ENCODE results near the gene SOX11.

Gene SOX11

DNA sequence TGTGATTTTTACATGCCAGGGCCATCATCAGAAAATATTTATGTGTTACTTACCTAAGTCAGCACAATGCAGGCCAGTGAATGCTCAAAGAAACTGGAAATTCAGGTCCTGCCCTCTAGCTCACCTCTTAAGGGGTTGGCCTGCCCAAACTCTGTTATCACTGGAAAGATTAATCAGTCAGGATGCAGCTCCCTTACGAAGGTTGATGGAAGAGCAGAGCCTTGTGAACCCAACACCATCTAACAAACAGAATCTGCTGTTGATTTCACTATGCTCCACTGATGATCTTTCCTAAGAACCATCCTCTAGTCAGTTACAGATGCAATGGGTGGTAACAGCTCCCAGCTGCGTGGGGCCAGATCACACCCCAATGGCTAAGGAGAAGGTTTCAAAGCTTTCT lies 38.2 kb downstream of the SOX11 start:
- Histone ChIP-seq H3K4me3 (ENCODE audit: low read depth in 1 of 5, low read length in 5 of 5) (no peak overlapping the region), H3K27me3 (ENCODE audit: control insufficient read depth in 5 of 5, insufficient read depth in 4 of 5, low read length in 5 of 5) (peaks cover 0 to 3% (median 2%) of the 10 kb centered on the region in 5 donors), H3K4me1 (ENCODE audit: control insufficient read depth in 5 of 5, insufficient read depth in 5 of 5, low read length in 5 of 5) (peaks cover 0 to 7% (median 4%) of the 10 kb centered on the region in 5 donors), H3K9me3 (ENCODE audit: control insufficient read depth in 5 of 5, low read length in 5 of 5) (peaks cover 0 to 3% (median 0%) of the 10 kb centered on the region in 5 donors), H3K9ac (ENCODE audit: low read length in 5 of 5) (no peak overlapping the region), H3K36me3 (ENCODE audit: control insufficient read depth in 5 of 5, insufficient read depth in 5 of 5, low read length in 5 of 5) (no peaks in the 10 kb centered on the region), H3K27ac (ENCODE audit: low read depth, low read length) (no peak overlapping the region)

DNA sequence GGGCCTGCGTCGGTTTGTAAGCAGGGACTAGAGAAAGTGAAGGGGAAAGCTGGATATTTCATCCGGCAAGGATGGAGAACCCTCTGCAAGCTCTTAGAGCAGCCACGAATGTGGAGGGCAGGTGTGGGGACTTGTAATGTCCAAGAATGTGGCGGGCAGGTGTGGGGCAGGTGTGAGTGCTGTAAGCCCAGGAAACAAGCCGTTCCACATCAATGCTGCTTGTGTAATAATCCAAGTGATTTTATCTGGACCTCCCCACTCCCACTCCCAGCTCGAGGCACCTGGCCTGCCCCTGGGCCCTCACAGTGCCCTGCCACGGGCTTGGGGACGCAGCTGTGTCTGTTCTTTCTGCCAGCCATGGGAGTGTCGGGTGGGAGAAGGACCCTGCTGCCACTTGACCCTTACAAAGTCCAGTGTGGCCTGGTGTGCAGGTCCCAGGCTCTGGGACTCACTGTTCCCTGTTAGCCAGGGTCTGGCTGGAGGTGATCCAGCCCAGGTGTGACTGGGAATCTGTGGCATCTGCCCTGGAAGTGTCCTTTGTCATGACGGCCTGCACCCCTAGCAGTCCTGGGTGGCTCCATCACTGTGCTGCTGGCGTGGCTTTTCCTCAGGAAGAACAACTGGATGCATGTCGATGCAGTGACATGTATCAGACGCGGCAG lies 42.8 kb downstream of the SOX11 start:
- peaks cover 0 to 3% (median 0%) of the 10 kb centered on the region in 5 donors for H3K27me3 ChIP-seq (ENCODE audit: control insufficient read depth in 5 of 5, insufficient read depth in 4 of 5, low read length in 5 of 5)
- H3K27ac ChIP-seq (ENCODE audit: low read depth, low read length), result no peak overlapping the region
- H3K9ac ChIP-seq (ENCODE audit: low read length in 5 of 5), result no peak overlapping the region
- H3K9me3 ChIP-seq (ENCODE audit: control insufficient read depth in 5 of 5, low read length in 5 of 5), result peaks cover 0 to 3% (median 0%) of the 10 kb centered on the region in 5 donors
- H3K4me3 ChIP-seq (ENCODE audit: low read depth in 1 of 5, low read length in 5 of 5), result no peak overlapping the region
- H3K36me3 ChIP-seq (ENCODE audit: control insufficient read depth in 5 of 5, insufficient read depth in 5 of 5, low read length in 5 of 5), result no peaks in the 10 kb centered on the region
- H3K4me1 ChIP-seq (ENCODE audit: control insufficient read depth in 5 of 5, insufficient read depth in 5 of 5, low read length in 5 of 5), result no peaks in the 10 kb centered on the region

DNA sequence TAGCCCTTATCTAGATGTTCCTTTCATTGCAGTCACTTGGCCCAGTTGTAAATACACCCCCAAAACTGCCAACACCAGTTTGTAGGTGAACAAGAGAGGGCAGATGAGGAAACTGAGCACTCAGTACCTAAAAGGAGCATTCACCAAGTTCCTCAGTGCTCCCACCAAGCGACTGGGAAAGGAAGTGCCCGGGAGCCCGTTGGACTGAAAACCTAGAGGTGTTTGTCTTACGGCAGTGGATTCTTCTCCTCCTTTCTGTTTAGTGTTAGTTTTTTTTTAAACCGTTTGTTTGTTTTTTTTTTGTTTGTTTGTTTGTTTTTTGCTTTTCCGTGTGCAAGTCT lies 43.3 kb downstream of the SOX11 start:
- Histone ChIP-seq H3K4me3 (ENCODE audit: low read depth in 1 of 5, low read length in 5 of 5) (no peak overlapping the region), H3K27ac (ENCODE audit: low read depth, low read length) (no peak overlapping the region), H3K9ac (ENCODE audit: low read length in 5 of 5) (no peak overlapping the region), H3K36me3 (ENCODE audit: control insufficient read depth in 5 of 5, insufficient read depth in 5 of 5, low read length in 5 of 5) (no peaks in the 10 kb centered on the region), H3K27me3 (ENCODE audit: control insufficient read depth in 5 of 5, insufficient read depth in 4 of 5, low read length in 5 of 5) (peaks cover 0 to 3% (median 0%) of the 10 kb centered on the region in 5 donors), H3K9me3 (ENCODE audit: control insufficient read depth in 5 of 5, low read length in 5 of 5) (peaks cover 0 to 3% (median 0%) of the 10 kb centered on the region in 5 donors), H3K4me1 (ENCODE audit: control insufficient read depth in 5 of 5, insufficient read depth in 5 of 5, low read length in 5 of 5) (no peaks in the 10 kb centered on the region)

DNA sequence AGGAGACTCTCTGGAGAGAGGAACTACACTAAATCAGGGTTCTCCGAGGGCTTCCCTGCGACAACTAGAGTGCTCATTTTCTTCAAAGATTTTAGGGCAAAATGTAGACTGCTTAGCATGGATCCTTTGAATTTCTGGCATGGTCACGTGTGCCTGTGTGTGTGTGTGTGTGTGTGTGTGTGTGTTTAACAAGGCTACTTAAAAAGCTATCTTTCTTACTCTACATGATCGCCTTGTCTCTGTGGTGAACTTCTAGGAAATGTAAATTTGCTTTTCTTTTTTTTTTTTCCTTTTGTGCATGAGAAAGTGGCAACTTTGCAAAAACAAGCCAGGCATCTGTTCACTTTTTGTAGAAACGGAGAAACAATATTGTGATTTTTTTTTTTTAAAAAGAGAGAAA lies 43.9 kb downstream of the SOX11 start:
- Histone ChIP-seq H3K27ac (ENCODE audit: low read depth, low read length) (no peak overlapping the region), H3K9me3 (ENCODE audit: control insufficient read depth in 5 of 5, low read length in 5 of 5) (peaks cover 0 to 3% (median 0%) of the 10 kb centered on the region in 5 donors), H3K27me3 (ENCODE audit: control insufficient read depth in 5 of 5, insufficient read depth in 4 of 5, low read length in 5 of 5) (peaks cover 0 to 3% (median 0%) of the 10 kb centered on the region in 5 donors), H3K36me3 (ENCODE audit: control insufficient read depth in 5 of 5, insufficient read depth in 5 of 5, low read length in 5 of 5) (no peaks in the 10 kb centered on the region), H3K9ac (ENCODE audit: low read length in 5 of 5) (no peak overlapping the region), H3K4me1 (ENCODE audit: control insufficient read depth in 5 of 5, insufficient read depth in 5 of 5, low read length in 5 of 5) (no peaks in the 10 kb centered on the region), H3K4me3 (ENCODE audit: low read depth in 1 of 5, low read length in 5 of 5) (no peak overlapping the region)

DNA sequence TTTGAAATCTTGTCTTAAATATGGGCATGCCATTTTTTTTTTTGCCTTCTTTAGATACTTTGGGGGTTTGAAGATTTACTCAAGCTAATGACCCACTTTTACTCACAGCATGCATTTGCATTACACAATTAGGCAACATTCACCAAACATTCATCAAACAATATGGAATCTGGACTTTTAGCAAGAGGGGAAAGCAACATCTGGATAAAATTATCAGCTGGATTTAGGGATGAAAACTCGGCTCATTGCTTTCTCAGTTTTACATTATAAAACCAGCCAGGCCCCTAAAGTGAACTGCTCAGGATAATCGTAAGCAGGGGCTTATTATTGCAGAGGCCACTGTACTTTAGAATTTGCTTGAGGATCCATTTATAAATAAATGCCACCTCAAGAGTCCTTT lies 44.7 kb downstream of the SOX11 start:
- Histone ChIP-seq H3K4me1 (ENCODE audit: control insufficient read depth in 5 of 5, insufficient read depth in 5 of 5, low read length in 5 of 5) (no peaks in the 10 kb centered on the region), H3K9ac (ENCODE audit: low read length in 5 of 5) (no peak overlapping the region), H3K4me3 (ENCODE audit: low read depth in 1 of 5, low read length in 5 of 5) (no peak overlapping the region), H3K27ac (ENCODE audit: low read depth, low read length) (no peak overlapping the region), H3K9me3 (ENCODE audit: control insufficient read depth in 5 of 5, low read length in 5 of 5) (peaks cover 0 to 3% (median 0%) of the 10 kb centered on the region in 5 donors), H3K27me3 (ENCODE audit: control insufficient read depth in 5 of 5, insufficient read depth in 4 of 5, low read length in 5 of 5) (peaks cover 0 to 3% (median 0%) of the 10 kb centered on the region in 5 donors), H3K36me3 (ENCODE audit: control insufficient read depth in 5 of 5, insufficient read depth in 5 of 5, low read length in 5 of 5) (no peaks in the 10 kb centered on the region)

DNA sequence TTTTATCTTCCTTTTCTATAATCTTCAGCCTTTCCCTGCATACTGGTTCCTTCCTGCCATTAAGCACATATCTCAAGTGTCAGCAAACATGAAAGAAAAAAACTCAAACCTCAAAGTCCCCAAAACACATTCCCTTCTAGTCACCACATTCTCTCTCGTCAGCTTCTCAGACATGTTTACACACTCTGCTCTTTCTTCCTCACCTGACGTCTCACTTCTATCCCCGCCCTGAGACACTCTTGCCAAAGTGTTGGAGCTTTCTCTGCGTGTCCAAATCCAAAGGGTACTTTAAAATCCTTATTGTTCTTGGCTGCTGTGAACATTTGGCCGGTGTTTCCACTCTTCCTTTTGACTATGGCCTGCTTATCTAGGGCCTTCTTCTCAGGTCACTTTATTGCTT lies 47.9 kb downstream of the SOX11 start:
- Histone ChIP-seq H3K27me3 (ENCODE audit: control insufficient read depth in 5 of 5, insufficient read depth in 4 of 5, low read length in 5 of 5) (no peaks in the 10 kb centered on the region), H3K4me3 (ENCODE audit: low read depth in 1 of 5, low read length in 5 of 5) (no peak overlapping the region), H3K9me3 (ENCODE audit: control insufficient read depth in 5 of 5, low read length in 5 of 5) (peaks cover 0 to 3% (median 0%) of the 10 kb centered on the region in 5 donors), H3K9ac (ENCODE audit: low read length in 5 of 5) (no peak overlapping the region), H3K27ac (ENCODE audit: low read depth, low read length) (no peak overlapping the region), H3K4me1 (ENCODE audit: control insufficient read depth in 5 of 5, insufficient read depth in 5 of 5, low read length in 5 of 5) (no peaks in the 10 kb centered on the region), H3K36me3 (ENCODE audit: control insufficient read depth in 5 of 5, insufficient read depth in 5 of 5, low read length in 5 of 5) (no peaks in the 10 kb centered on the region)

DNA sequence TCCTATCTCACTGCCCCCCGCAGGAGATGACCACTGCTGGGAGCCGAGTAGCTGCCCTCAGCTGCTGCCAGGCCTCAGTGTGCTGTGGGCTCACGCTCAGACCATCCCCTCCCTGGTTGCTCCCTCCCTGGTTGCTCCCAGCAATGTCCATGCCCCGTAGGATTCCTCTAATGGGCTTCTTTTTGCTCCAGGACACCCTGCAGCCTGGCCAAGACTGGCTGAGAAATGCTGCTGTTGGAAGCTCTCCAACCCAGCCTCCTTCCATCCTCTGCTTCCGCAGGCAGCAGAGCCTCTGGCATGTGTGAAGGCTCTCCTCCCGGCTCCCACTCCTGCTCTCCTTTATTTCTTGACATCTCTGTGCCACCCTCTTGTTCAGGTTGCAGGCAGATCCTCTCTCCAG lies 48.6 kb downstream of the SOX11 start:
- Histone ChIP-seq H3K9ac (ENCODE audit: low read length in 5 of 5) (no peak overlapping the region), H3K36me3 (ENCODE audit: control insufficient read depth in 5 of 5, insufficient read depth in 5 of 5, low read length in 5 of 5) (no peaks in the 10 kb centered on the region), H3K4me3 (ENCODE audit: low read depth in 1 of 5, low read length in 5 of 5) (no peak overlapping the region), H3K4me1 (ENCODE audit: control insufficient read depth in 5 of 5, insufficient read depth in 5 of 5, low read length in 5 of 5) (no peaks in the 10 kb centered on the region), H3K27me3 (ENCODE audit: control insufficient read depth in 5 of 5, insufficient read depth in 4 of 5, low read length in 5 of 5) (no peaks in the 10 kb centered on the region), H3K27ac (ENCODE audit: low read depth, low read length) (no peak overlapping the region), H3K9me3 (ENCODE audit: control insufficient read depth in 5 of 5, low read length in 5 of 5) (no peaks in the 10 kb centered on the region)

DNA sequence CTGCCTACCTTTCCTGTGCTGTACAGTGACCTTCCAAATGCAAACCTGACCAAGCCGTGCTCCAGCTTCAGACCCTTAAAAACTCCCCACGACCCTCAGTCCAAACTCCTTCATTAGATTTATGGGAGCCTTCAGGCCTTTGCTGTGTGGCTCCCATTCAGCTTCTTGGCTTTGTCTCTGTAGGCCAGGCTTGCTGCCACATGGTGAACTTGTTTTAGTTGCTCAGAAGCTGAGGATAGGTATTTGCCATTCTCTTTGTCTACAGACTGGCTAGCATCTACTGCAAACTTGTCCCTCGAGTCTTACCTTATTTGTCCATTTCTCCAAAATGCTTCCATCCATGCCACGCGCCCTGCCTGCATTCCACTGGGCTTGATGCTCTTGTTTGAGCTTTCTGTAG lies 49.1 kb downstream of the SOX11 start:
- no peak overlapping the region for H3K4me3 ChIP-seq (ENCODE audit: low read depth in 1 of 5, low read length in 5 of 5)
- H3K9ac ChIP-seq (ENCODE audit: low read length in 5 of 5), result no peak overlapping the region
- no peaks in the 10 kb centered on the region for H3K36me3 ChIP-seq (ENCODE audit: control insufficient read depth in 5 of 5, insufficient read depth in 5 of 5, low read length in 5 of 5)

DNA sequence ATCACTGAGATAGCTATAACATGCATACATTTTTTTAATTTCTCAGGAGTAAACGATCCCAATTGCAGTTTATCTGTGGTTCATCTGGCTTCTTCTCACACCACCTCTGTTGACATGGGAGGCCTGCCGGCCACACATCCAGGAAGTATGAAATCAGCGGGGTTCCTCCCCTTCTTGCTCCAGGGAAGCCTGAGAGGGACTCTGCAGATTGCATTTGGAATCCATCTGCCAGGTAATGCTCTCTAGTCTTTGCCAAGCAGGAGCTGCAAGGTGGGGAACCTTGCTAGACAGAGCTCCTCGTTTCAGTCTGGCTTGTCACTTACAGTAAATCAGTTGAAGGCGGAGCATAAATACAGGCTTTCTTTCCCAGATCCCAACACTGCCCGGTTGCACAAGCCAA lies 49.9 kb downstream of the SOX11 start:
- no peaks in the 10 kb centered on the region for H3K4me1 ChIP-seq (ENCODE audit: control insufficient read depth in 5 of 5, insufficient read depth in 5 of 5, low read length in 5 of 5)
- H3K36me3 ChIP-seq (ENCODE audit: control insufficient read depth in 5 of 5, insufficient read depth in 5 of 5, low read length in 5 of 5), result no peaks in the 10 kb centered on the region
- no peaks in the 10 kb centered on the region for H3K27me3 ChIP-seq (ENCODE audit: control insufficient read depth in 5 of 5, insufficient read depth in 4 of 5, low read length in 5 of 5)
- H3K9me3 ChIP-seq (ENCODE audit: control insufficient read depth in 5 of 5, low read length in 5 of 5), result no peaks in the 10 kb centered on the region
- no peak overlapping the region for H3K9ac ChIP-seq (ENCODE audit: low read length in 5 of 5)
- no peak overlapping the region for H3K27ac ChIP-seq (ENCODE audit: low read depth, low read length)
- no peak overlapping the region for H3K4me3 ChIP-seq (ENCODE audit: low read depth in 1 of 5, low read length in 5 of 5)

More for the DNA sequence above, 49.1 kb downstream of the SOX11 start:
- Histone ChIP-seq H3K9me3 (ENCODE audit: control insufficient read depth in 5 of 5, low read length in 5 of 5) (no peaks in the 10 kb centered on the region), H3K27me3 (ENCODE audit: control insufficient read depth in 5 of 5, insufficient read depth in 4 of 5, low read length in 5 of 5) (no peaks in the 10 kb centered on the region), H3K27ac (ENCODE audit: low read depth, low read length) (no peak overlapping the region), H3K4me1 (ENCODE audit: control insufficient read depth in 5 of 5, insufficient read depth in 5 of 5, low read length in 5 of 5) (no peaks in the 10 kb centered on the region)

DNA sequence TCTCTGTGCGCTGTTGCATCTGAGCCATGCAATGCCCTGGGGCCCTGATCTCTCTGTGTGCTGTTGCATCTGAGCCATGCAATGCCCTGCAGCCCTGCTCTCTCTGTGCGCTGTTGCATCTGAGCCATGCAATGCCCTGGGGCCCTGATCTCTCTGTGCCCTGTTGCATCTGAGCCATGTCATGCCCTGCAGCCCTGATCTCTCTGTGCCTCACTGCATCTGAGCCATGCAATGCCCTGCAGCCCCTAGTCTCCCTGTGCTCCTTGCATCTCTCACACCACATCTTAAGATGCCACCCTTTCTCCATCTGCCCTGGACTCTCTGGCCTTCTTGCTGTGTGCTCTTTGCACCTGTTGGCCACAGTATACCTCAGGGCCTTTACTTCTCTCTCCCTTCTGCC lies 56.2 kb downstream of the SOX11 start:
- H3K9me3 ChIP-seq (ENCODE audit: control insufficient read depth in 5 of 5, low read length in 5 of 5), result peaks cover 0 to 2% (median 0%) of the 10 kb centered on the region in 5 donors
- H3K27ac ChIP-seq (ENCODE audit: low read depth, low read length), result no peak overlapping the region
- no peak overlapping the region for H3K9ac ChIP-seq (ENCODE audit: low read length in 5 of 5)
- H3K27me3 ChIP-seq (ENCODE audit: control insufficient read depth in 5 of 5, insufficient read depth in 4 of 5, low read length in 5 of 5), result no peaks in the 10 kb centered on the region
- peaks cover 0 to 4% (median 0%) of the 10 kb centered on the region in 5 donors for H3K4me1 ChIP-seq (ENCODE audit: control insufficient read depth in 5 of 5, insufficient read depth in 5 of 5, low read length in 5 of 5)
- H3K36me3 ChIP-seq (ENCODE audit: control insufficient read depth in 5 of 5, insufficient read depth in 5 of 5, low read length in 5 of 5), result no peaks in the 10 kb centered on the region
- no peak overlapping the region for H3K4me3 ChIP-seq (ENCODE audit: low read depth in 1 of 5, low read length in 5 of 5)

Data from subcutaneous abdominal adipose tissue (tissue), 5 donors.